Gastrocnemius medialis (tissue), 4 donors: Measurements from ENCODE around the gene PRDM10.

Experiments
- CTCF ChIP-seq, 5 experiments: fragments of 450-650 bp in 3 of 5; fragments of 200-600 bp in 2 of 5; sonication (generic) in 2 of 5; IDR thresholded peaks in 4 of 5; conservative IDR thresholded peaks in 1 of 5; 1 replicate in 4 of 5; 2 replicates in 1 of 5; pipeline ENCODE4 v1.5.1; 2016 to 2019; ENCODE audit warnings: antibody characterized with exemption in 5 of 5, mild to moderate bottlenecking in 3 of 5, moderate library complexity in 3 of 5
- POLR2A ChIP-seq, 2 donors: fragments of 450-650 bp; IDR thresholded peaks; one replicate each; pipeline ENCODE4 v1.6.1; 2017; ENCODE audit warnings: antibody characterized with exemption in 2 of 2, mild to moderate bottlenecking in 2 of 2, moderate library complexity in 2 of 2

GRCh38 chr11:129980086-129980485 lies 22.5 kb downstream of the PRDM10 start:
- TF ChIP-seq CTCF (IDR thresholded peaks at IDR 0.05 in 4 of 5, conservative IDR thresholded peaks at IDR 0.05 in 1 of 5) (no peak), POLR2A (IDR thresholded peaks at IDR 0.05) (no peak)
